Chondrocyte (in vitro differentiated cells): ENCODE measurements around the gene PSMC2. TPM values are rescaled to one million over a fixed set of nuclear protein-coding genes. Genes with fewer than 3 reads are reported as not detected.

Experiments
- DNase-seq: peaks from one replicate; pipeline ENCODE4 v3.0.0; 2021; ENCODE audit warnings: mixed read lengths, low spot score
- H3K27ac Mint-ChIP-seq: one replicate; pipeline ENCODE4 v1.8.0; 2021; ENCODE audit warnings: mild to moderate bottlenecking, moderate library complexity, mixed read lengths; ENCODE audit not compliant: unreplicated experiment
- H3K27me3 Mint-ChIP-seq: 2 replicates; pipeline ENCODE4 v1.8.0; 2021; ENCODE audit warnings: low read depth, mixed read lengths
- H3K36me3 Mint-ChIP-seq: 2 replicates; pipeline ENCODE4 v1.8.0; 2021; ENCODE audit warnings: low read depth, mixed read lengths
- H3K4me1 Mint-ChIP-seq: 2 replicates; pipeline ENCODE4 v1.8.0; 2021; ENCODE audit warnings: low read depth, mild to moderate bottlenecking, mixed read lengths
- H3K4me3 Mint-ChIP-seq: one replicate; pipeline ENCODE4 v1.8.0; 2021; ENCODE audit warnings: mild to moderate bottlenecking, moderate library complexity, mixed read lengths; ENCODE audit not compliant: unreplicated experiment
- H3K9me3 Mint-ChIP-seq: 2 replicates; pipeline ENCODE4 v1.8.0; 2021; ENCODE audit warnings: low read depth, mixed read lengths
- total RNA-seq: library from RNA; stranded (reverse); gene quantifications from 3 replicates; pipeline ENCODE4 v1.2.1, GENCODE V29; 2021
- TF ChIP-seq, protein P1 (sequence below): fragments of 200-600 bp; sonication (generic); IDR thresholded peaks from 2 replicates; pipeline ENCODE4 v1.5.0; 2021; ENCODE audit warnings: antibody characterized with exemption, mild to moderate bottlenecking, moderate library complexity

Gene PSMC2
- total RNA-seq, 1 donor from 2014 or later = 126 TPM

DNA sequence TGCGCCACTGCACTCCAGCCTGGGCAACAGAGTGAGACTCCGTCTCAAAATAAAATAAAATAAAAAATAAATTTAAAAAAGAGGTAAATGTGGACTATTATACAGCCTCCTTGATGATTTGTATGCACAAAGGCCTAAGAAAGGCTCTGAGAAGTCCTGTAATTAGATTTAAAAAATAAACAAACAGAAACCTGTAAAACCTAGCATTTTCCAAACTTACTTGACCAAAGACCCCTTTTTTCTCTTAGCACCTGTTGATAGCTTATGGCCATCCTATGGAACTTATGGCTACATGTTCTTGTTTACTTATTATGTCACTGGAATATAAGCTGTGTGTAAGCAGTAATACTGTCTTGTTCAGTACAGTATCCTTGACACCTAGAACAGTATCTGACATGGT is 8.6 kb upstream of the PSMC2 start:
- TF ChIP-seq, protein P1, sequence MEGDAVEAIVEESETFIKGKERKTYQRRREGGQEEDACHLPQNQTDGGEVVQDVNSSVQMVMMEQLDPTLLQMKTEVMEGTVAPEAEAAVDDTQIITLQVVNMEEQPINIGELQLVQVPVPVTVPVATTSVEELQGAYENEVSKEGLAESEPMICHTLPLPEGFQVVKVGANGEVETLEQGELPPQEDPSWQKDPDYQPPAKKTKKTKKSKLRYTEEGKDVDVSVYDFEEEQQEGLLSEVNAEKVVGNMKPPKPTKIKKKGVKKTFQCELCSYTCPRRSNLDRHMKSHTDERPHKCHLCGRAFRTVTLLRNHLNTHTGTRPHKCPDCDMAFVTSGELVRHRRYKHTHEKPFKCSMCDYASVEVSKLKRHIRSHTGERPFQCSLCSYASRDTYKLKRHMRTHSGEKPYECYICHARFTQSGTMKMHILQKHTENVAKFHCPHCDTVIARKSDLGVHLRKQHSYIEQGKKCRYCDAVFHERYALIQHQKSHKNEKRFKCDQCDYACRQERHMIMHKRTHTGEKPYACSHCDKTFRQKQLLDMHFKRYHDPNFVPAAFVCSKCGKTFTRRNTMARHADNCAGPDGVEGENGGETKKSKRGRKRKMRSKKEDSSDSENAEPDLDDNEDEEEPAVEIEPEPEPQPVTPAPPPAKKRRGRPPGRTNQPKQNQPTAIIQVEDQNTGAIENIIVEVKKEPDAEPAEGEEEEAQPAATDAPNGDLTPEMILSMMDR = no peak
- H3K27ac Mint-ChIP-seq = no peak overlapping the region
- H3K9me3 Mint-ChIP-seq = no peaks in the 10 kb centered on the region
- H3K36me3 Mint-ChIP-seq = peaks cover 32% of the 10 kb centered on the region
- no peak overlapping the region for H3K4me3 Mint-ChIP-seq
- no peaks in the 10 kb centered on the region for H3K27me3 Mint-ChIP-seq
- no peak for DNase-seq
- peaks cover 21% of the 10 kb centered on the region for H3K4me1 Mint-ChIP-seq

GRCh38 chr7:103341466-103341865 is 6.0 kb upstream of the PSMC2 start:
- peaks cover 28% of the 10 kb centered on the region for H3K4me1 Mint-ChIP-seq
- TF ChIP-seq, protein P1 = no peak

GRCh38 chr7:103343332-103343731 is 4.1 kb upstream of the PSMC2 start:
- H3K4me1 Mint-ChIP-seq = peaks cover 38% of the 10 kb centered on the region
- H3K27ac Mint-ChIP-seq = peak overlapping the region; percentile 97
- no peaks in the 10 kb centered on the region for H3K27me3 Mint-ChIP-seq
- TF ChIP-seq, protein P1 = no peak
- no peak for DNase-seq
- H3K36me3 Mint-ChIP-seq = peaks cover 19% of the 10 kb centered on the region
- H3K9me3 Mint-ChIP-seq = no peaks in the 10 kb centered on the region
- H3K4me3 Mint-ChIP-seq = peak overlapping the region; percentile 92

More at GRCh38 chr7:103341466-103341865, 6.0 kb upstream of the PSMC2 start:
- Mint-ChIP-seq H3K9me3 (no peaks in the 10 kb centered on the region), H3K27ac (no peak overlapping the region), H3K4me3 (no peak overlapping the region), H3K36me3 (peaks cover 30% of the 10 kb centered on the region), H3K27me3 (no peaks in the 10 kb centered on the region)
- no peak for DNase-seq

DNA sequence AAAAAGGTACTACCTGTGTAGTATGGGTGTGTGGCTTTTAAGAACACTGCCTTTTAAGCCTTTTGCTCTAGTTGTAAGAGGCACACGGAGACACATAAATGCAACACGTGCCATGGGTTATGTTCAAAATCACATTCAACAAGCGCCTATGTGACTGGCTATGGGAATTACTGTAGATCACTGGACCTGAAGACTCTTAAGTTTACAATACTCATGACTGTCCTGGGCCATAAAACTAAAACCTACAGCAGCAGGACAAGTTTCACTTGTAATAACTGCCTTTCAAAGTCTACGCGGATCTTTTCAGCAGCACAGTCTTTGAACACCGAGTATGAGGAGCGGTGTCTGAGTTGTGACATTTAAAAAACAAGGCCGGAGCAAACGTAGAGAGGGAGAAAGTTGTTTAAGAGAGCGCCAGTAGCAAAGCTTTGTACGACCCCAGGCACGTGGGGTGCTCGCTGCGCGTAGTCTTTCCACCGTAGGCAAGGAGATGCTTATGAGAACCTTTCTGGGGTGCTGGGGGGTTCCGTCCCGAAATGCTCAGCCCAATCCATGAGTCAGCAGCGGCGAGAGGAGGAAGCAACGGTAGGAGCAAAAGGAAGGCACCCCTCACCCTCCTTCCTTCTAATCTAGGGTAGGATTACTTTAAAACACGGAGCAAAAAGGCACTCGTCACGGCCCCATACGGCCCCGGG is 3.5 kb upstream of the PSMC2 start:
- Mint-ChIP-seq H3K27ac (peak overlapping the region; percentile 97), H3K36me3 (peaks cover 19% of the 10 kb centered on the region), H3K9me3 (no peaks in the 10 kb centered on the region), H3K4me3 (peak overlapping the region; percentile 92), H3K4me1 (peaks cover 44% of the 10 kb centered on the region), H3K27me3 (no peaks in the 10 kb centered on the region)
- DNase-seq = no peak
- TF ChIP-seq, protein P1 = no peak

- DNase-seq = peak; percentile 94
- H3K27ac Mint-ChIP-seq = peak within 1 kb of the TSS; percentile 97
- no peaks in the 10 kb centered on the region for H3K27me3 Mint-ChIP-seq
- H3K4me3 Mint-ChIP-seq = peak within 1 kb of the TSS; percentile 92
- peaks cover 51% of the 10 kb centered on the region for H3K4me1 Mint-ChIP-seq
- H3K36me3 Mint-ChIP-seq = peaks cover 13% of the 10 kb centered on the region
- no peaks in the 10 kb centered on the region for H3K9me3 Mint-ChIP-seq
- TF ChIP-seq, protein P1 = no peak
Measured at GRCh38 chr7:103344453-103345149, 2.8 kb upstream of the PSMC2 start, which contains the start of gene DNAJC2. TSS of gene DNAJC2 (minus strand) at chr7:103344767. CDS start at chr7:103344622, 145 bp downstream.
